GM13976 (cell line): Measurements from ENCODE around the gene KCNAB2.

Experiments
- DNase-seq: peaks from one replicate; pipeline ENCODE4 v3.0.0; 2012; ENCODE audit warnings: low spot score
- in situ Hi-C: fragments of 300-500 bp; cut with MboI; formaldehyde crosslinking; loops from one replicate; pipeline ENCODE4 v1.12.0; 2022; ENCODE audit warnings: low sequenced_read_pairs, mixed read lengths, inconsistent platforms; ENCODE audit not compliant: unreplicated experiment
- TF ChIP-seq, protein P1 (sequence below): IDR thresholded peaks from 2 replicates; pipeline ENCODE4 v1.5.1; 2012; ENCODE audit warnings: borderline replicate concordance, mild to moderate bottlenecking; ENCODE audit not compliant: insufficient read depth; ENCODE audit errors: extremely low read depth, missing control alignments, control extremely low read depth

The KCNAB2 gene

GRCh38 chr1:6043561-6043960 is 2.1 kb upstream of the KCNAB2 start:
- in situ Hi-C loops = no loop called here
- DNase-seq = no peak
- TF ChIP-seq, protein P1, sequence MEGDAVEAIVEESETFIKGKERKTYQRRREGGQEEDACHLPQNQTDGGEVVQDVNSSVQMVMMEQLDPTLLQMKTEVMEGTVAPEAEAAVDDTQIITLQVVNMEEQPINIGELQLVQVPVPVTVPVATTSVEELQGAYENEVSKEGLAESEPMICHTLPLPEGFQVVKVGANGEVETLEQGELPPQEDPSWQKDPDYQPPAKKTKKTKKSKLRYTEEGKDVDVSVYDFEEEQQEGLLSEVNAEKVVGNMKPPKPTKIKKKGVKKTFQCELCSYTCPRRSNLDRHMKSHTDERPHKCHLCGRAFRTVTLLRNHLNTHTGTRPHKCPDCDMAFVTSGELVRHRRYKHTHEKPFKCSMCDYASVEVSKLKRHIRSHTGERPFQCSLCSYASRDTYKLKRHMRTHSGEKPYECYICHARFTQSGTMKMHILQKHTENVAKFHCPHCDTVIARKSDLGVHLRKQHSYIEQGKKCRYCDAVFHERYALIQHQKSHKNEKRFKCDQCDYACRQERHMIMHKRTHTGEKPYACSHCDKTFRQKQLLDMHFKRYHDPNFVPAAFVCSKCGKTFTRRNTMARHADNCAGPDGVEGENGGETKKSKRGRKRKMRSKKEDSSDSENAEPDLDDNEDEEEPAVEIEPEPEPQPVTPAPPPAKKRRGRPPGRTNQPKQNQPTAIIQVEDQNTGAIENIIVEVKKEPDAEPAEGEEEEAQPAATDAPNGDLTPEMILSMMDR = no peak

DNA sequence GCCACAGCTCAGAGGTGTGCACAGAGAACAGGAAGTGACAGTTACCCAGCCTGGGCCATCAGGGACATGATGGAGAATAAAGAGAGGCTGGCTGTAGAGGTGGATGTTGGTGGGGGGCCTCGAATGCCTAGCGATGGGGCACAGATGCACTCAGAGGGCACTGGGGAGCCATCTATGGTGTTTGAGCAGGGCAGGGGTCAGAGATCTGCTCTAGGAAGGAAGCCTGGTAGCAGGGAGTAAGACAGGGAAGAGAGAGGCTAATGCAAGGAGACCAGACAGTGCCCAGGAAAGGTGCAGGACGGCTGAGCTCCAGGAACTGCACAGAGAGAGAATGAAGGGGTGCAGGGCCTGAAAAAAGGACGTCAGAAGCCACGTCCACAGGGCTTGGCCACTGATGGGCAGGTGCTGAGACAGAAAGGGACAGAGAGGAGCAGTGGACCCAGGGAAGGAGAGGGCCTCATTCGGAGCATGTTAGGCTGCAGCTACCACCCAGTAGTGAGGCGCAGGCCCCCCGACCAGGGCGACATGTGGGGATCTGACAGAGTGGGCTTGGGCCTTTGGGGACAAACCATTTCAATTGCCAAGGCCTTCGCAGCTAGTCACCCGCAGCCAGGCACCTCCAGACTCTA is 1.1 kb upstream of the KCNAB2 start:
- in situ Hi-C loops = no loop called here
- TF ChIP-seq, protein P1 = no peak
- DNase-seq = no peak

DNA sequence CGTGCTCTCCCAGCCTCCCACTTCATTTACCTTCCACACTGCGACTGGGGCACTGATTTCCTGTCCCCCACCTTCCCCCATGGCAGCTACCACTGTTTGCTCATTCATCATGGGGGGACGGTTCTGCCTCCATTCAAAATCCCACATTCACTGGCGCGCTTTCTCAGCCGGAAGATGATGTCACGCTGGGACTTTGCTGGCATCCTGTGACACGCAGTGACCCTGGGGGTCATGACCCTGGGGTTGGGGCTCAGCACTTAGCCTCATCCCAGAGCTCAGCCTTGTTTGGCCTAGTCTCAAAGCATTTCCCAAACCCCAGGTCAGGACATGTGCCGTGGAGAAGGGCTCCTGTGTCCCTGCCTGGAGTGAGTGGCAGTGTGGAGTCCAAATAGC is 582 bp upstream of the KCNAB2 start:
- in situ Hi-C loops = no loop called here
- DNase-seq = no peak
- TF ChIP-seq, protein P1 = no peak

- TF ChIP-seq, protein P1 = no peak
- in situ Hi-C loops = no loop called here
- no peak for DNase-seq
Observed at GRCh38 chr1:6046279-6046678, 591 bp downstream of the KCNAB2 start.

DNA sequence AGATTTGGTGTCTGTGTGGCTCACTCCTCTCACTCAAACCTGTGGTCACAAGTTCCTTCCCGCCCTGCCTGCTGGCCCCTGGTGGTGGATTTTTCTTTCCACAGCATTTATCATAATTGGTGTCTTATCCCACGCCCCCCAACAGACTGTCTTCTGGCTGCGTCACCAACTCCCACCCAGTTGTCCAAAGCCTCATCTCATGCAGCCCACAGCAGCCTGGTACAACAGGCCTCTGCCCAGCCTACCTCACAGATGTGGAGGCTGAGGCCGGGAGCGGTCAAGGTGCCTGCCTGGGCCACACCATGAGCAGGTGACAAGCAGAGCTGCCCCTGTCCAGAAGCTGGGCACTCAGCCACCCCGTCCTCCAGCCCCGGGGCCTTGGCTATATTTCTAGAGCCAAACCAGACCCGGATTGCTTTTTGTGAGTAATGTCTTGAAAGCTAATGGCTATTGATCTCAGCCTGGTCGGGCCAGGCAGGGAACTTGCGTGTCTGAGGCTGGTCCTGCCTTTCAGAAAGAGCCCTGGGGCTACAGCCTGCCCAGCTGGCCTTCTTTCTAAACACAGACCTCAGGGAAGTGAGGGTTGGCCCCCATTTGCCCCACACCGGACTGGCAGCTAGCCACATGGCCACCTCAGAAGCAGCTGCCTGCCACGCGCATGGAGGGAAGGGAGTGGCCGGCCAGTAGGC is 2.6 kb downstream of the KCNAB2 start:
- TF ChIP-seq, protein P1 = no peak
- in situ Hi-C loops = no loop called here
- DNase-seq = no peak

DNA sequence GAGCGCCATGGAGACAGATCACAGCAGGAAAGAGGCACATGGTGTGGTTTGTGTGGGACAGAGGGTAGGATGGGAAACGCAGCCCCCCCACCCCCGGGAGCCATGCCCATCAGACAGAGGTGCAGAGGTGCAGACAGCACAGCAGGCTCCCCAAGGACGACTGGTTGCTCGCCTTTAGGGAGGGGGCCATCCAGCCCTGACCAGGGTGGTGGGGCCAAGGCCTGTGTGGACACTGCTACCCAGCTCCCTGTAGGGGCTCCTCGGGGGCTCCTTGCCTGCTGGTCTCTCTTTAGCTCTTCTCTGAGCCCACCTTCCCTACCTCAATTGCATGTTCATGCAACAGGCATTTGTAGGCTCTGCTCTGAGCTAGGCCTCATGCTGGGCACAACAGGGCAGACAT is 3.7 kb downstream of the KCNAB2 start:
- TF ChIP-seq, protein P1 = no peak
- DNase-seq = no peak
- in situ Hi-C loops = no loop called here

GRCh38 chr1:6051423-6051822 is 5.7 kb downstream of the KCNAB2 start:
- no peak for DNase-seq
- in situ Hi-C loops = no loop called here
- TF ChIP-seq, protein P1 = no peak
